Measurements from ENCODE around the gene IRGC. TPM values are rescaled to one million over a fixed set of nuclear protein-coding genes. Genes with fewer than 3 reads are reported as not detected.

Gene IRGC
- total RNA-seq, 4 donors from 2014 or later, result not detected

GRCh38 chr19:43711751-43712355 lies 4.0 kb upstream of the IRGC start:
- intact Hi-C loops (cut with DNase I; ENCODE audit: low total_unique reads), result no loop called here
- in situ Hi-C loops (cut with MboI; ENCODE audit: low sequenced_read_pairs in 4 of 4), result no loop called here
- Histone ChIP-seq H3K4me1 (no peaks in the 10 kb centered on the region), H3K4me3 (no peak overlapping the region), H3K36me3 (no peaks in the 10 kb centered on the region), H3K9me3 (no peaks in the 10 kb centered on the region), H3K27ac (no peak overlapping the region), H3K27me3 (no peaks in the 10 kb centered on the region)
- ATAC-seq (no peak), DNase-seq (no peak)
- TF ChIP-seq POLR2A (IDR thresholded peaks at IDR 0.05) (no peak), CTCF (IDR thresholded peaks at IDR 0.05 in 4 of 5, conservative IDR thresholded peaks at IDR 0.05 in 1 of 5) (no peak)

GRCh38 chr19:43713208-43713607 lies 2.7 kb upstream of the IRGC start:
- DNase-seq, result no peak
- no peak for ATAC-seq
- H3K27ac ChIP-seq, result no peak overlapping the region
- in situ Hi-C loops (cut with MboI; ENCODE audit: low sequenced_read_pairs in 4 of 4), result no loop called here
- no peaks in the 10 kb centered on the region for H3K36me3 ChIP-seq
- intact Hi-C loops (cut with DNase I; ENCODE audit: low total_unique reads), result no loop called here
- no peaks in the 10 kb centered on the region for H3K4me1 ChIP-seq
- no peaks in the 10 kb centered on the region for H3K27me3 ChIP-seq
- H3K4me3 ChIP-seq, result no peak overlapping the region
- TF ChIP-seq POLR2A (IDR thresholded peaks at IDR 0.05), result no peak
- TF ChIP-seq CTCF (IDR thresholded peaks at IDR 0.05 in 4 of 5, conservative IDR thresholded peaks at IDR 0.05 in 1 of 5), result no peak
- no peaks in the 10 kb centered on the region for H3K9me3 ChIP-seq

- Histone ChIP-seq H3K4me1 (no peaks in the 10 kb centered on the region), H3K27ac (no peak overlapping the region), H3K4me3 (no peak overlapping the region), H3K27me3 (no peaks in the 10 kb centered on the region), H3K36me3 (no peaks in the 10 kb centered on the region), H3K9me3 (no peaks in the 10 kb centered on the region)
- in situ Hi-C loops (cut with MboI; ENCODE audit: low sequenced_read_pairs in 4 of 4), result no loop called here
- TF ChIP-seq POLR2A (IDR thresholded peaks at IDR 0.05) (no peak), CTCF (IDR thresholded peaks at IDR 0.05 in 4 of 5, conservative IDR thresholded peaks at IDR 0.05 in 1 of 5) (no peak)
- ATAC-seq (no peak), DNase-seq (no peak)
- intact Hi-C loops (cut with DNase I; ENCODE audit: low total_unique reads), result no loop called here
Observed at GRCh38 chr19:43718627-43719377, 2.9 kb downstream of the IRGC start.

GRCh38 chr19:43719378-43719868 lies 3.5 kb downstream of the IRGC start:
- TF ChIP-seq POLR2A (IDR thresholded peaks at IDR 0.05), result no peak
- no peak for TF ChIP-seq CTCF (IDR thresholded peaks at IDR 0.05 in 4 of 5, conservative IDR thresholded peaks at IDR 0.05 in 1 of 5)
- in situ Hi-C loops (cut with MboI; ENCODE audit: low sequenced_read_pairs in 4 of 4), result no loop called here
- no peaks in the 10 kb centered on the region for H3K9me3 ChIP-seq
- ATAC-seq (no peak), DNase-seq (no peak)
- no peak overlapping the region for H3K27ac ChIP-seq
- no peaks in the 10 kb centered on the region for H3K4me1 ChIP-seq
- H3K4me3 ChIP-seq, result no peak overlapping the region
- no peaks in the 10 kb centered on the region for H3K27me3 ChIP-seq
- H3K36me3 ChIP-seq, result no peaks in the 10 kb centered on the region
- intact Hi-C loops (cut with DNase I; ENCODE audit: low total_unique reads), result no loop called here
